SH-SY5Y (cell line): Measurements from ENCODE around the gene ITPKB.

Experiments used
- GATA2 ChIP-seq: IDR thresholded peaks from 2 replicates; pipeline ENCODE4 v1.6.1; 2011; ENCODE audit warnings: mild to moderate bottlenecking, low read depth, low read length
- GATA3 ChIP-seq: IDR thresholded peaks from 2 replicates; pipeline ENCODE4 v1.6.1; 2011; ENCODE audit warnings: low read depth, mild to moderate bottlenecking, low read length, moderate library complexity

GRCh38 chr1:226725897-226726267 is 13.2 kb downstream of the ITPKB start:
- no peak for TF ChIP-seq GATA3
- TF ChIP-seq GATA2, result no peak
